HCT116 (cell line): ENCODE results near the gene SFXN5. TPM values are rescaled to one million over a fixed set of nuclear protein-coding genes. Genes with fewer than 3 reads are reported as not detected.

ENCODE experiments used
- ATAC-seq: fragments of 200-7000 bp; cut with Tn5 transposase; 2 replicates; pipeline ENCODE4 v1.9.1; 2020; ENCODE audit warnings: mild to moderate bottlenecking, moderate library complexity
- BruUV-seq: library from RNA; stranded (reverse); fragments of 400-500 nt; replicated peaks from 2 replicates; lab custom pipeline; 2021; lab: Mats Ljungman, UMichigan
- CTCF ChIA-PET: fragments of 300-600 bp; sonication (Branson Sonifier 250); formaldehyde crosslinking; loops from one replicate; lab custom pipeline; 2021; ENCODE audit warnings: antibody characterized with exemption; lab: Charles Lee
- POLR2A ChIA-PET: fragments of 300-600, 350-600 bp; sonication (Branson Sonifier 250); formaldehyde crosslinking; loops from one replicate; lab custom pipeline; 2021; ENCODE audit warnings: antibody characterized with exemption; lab: Charles Lee
- RAD21 ChIA-PET, 2 experiments: fragments of 300-600 bp; sonication (Branson Sonifier 250); formaldehyde crosslinking; loops; one replicate each; lab custom pipeline; 2023; ENCODE audit warnings: low total read pairs in 2 of 2; ENCODE audit not compliant: uncharacterized antibody in 2 of 2, unreplicated experiment in 2 of 2, low non-redundant PET in 1 of 2; lab: Charles Lee
- DNase-seq: peaks from one replicate; pipeline ENCODE4 v3.0.0-alpha.2; 2010; ENCODE audit warnings: low read depth, low spot score
- H2AFZ ChIP-seq: fragments of 200-600 bp; shearing (Covaris generic), sonication (generic); 2 replicates; pipeline ENCODE4 v1.6.1; 2017; ENCODE audit warnings: low read depth, mixed run types, mixed read lengths, antibody characterized with exemption, low read length; ENCODE audit not compliant: poor library complexity, severe bottlenecking
- H3K27ac ChIP-seq: 2 replicates; pipeline ENCODE4 v1.5.1; 2012; ENCODE audit warnings: low read depth, low read length
- H3K27me3 ChIP-seq: fragments of 200-600 bp; sonication (generic); 2 replicates; pipeline ENCODE4 v1.6.1; 2016; ENCODE audit warnings: mixed run types, low read length, mixed read lengths; ENCODE audit not compliant: insufficient read depth
- H3K36me3 ChIP-seq, 2 experiments: fragments of 200-500 bp in 1 of 2; fragments of 200-600 bp in 1 of 2; sonication (Bioruptor generic) in 1 of 2; sonication (generic) in 1 of 2; 2 replicates each; pipeline versions ENCODE4 v1.5.1 to v1.6.1; 2014 to 2016; ENCODE audit warnings: low read length in 2 of 2, inconsistent platforms in 1 of 2, mixed read lengths in 1 of 2, mixed run types in 1 of 2; ENCODE audit not compliant: insufficient read depth in 2 of 2, control insufficient read depth in 1 of 2
- H3K4me1 ChIP-seq, 2 experiments: fragments of 200-600 bp in 1 of 2; sonication (generic) in 1 of 2; 2 replicates each; pipeline versions ENCODE4 v1.5.1 to v1.6.1; 2012 to 2017; ENCODE audit warnings: low read length in 2 of 2, inconsistent platforms in 1 of 2, mild to moderate bottlenecking in 1 of 2, mixed read lengths in 1 of 2, mixed run types in 1 of 2, moderate library complexity in 1 of 2; ENCODE audit not compliant: insufficient read depth in 2 of 2, control insufficient read depth in 1 of 2
- H3K4me2 ChIP-seq: fragments of 200-600 bp; sonication (generic); 2 replicates; pipeline ENCODE4 v1.6.1; 2017; ENCODE audit warnings: mixed run types, low read length, mixed read lengths
- H3K4me3 ChIP-seq, 2 experiments: fragments of 200-600 bp in 1 of 2; sonication (generic) in 1 of 2; replicated peaks in 1 of 2; 2 replicates each; pipeline ENCODE4 v1.5.1; 2011 to 2016; ENCODE audit warnings: low read length in 2 of 2, control low read depth in 1 of 2, low read depth in 1 of 2, mild to moderate bottlenecking in 1 of 2, mixed read lengths in 1 of 2, mixed run types in 1 of 2
- H3K79me2 ChIP-seq: fragments of 200-600 bp; sonication (generic); 2 replicates; pipeline ENCODE4 v1.6.1; 2017; ENCODE audit warnings: mild to moderate bottlenecking, mixed run types, low read length, moderate library complexity, mixed read lengths; ENCODE audit not compliant: insufficient read depth
- H3K9ac ChIP-seq: fragments of 200-600 bp; sonication (generic); 2 replicates; pipeline ENCODE4 v1.6.1; 2016; ENCODE audit warnings: low read length, mixed read lengths
- H3K9me2 ChIP-seq: fragments of 200-600 bp; sonication (generic), shearing (Covaris generic); 2 replicates; pipeline ENCODE4 v1.6.1; 2017; ENCODE audit warnings: mixed run types, mild to moderate bottlenecking, moderate library complexity; ENCODE audit not compliant: insufficient read depth
- H3K9me3 ChIP-seq, 2 experiments: fragments of 200-500 bp in 1 of 2; fragments of 200-600 bp in 1 of 2; sonication (Bioruptor generic) in 1 of 2; sonication (generic) in 1 of 2; 2 replicates each; pipeline ENCODE4 v1.6.1; 2014 to 2017; ENCODE audit warnings: low read length in 2 of 2, mixed read lengths in 2 of 2, inconsistent platforms in 1 of 2, low read depth in 1 of 2, mild to moderate bottlenecking in 1 of 2, mixed run types in 1 of 2, moderate library complexity in 1 of 2; ENCODE audit not compliant: control insufficient read depth in 1 of 2, insufficient read depth in 1 of 2
- H4K20me1 ChIP-seq: fragments of 200-600 bp; sonication (generic), shearing (Covaris generic); 2 replicates; pipeline ENCODE4 v1.6.1; 2017; ENCODE audit warnings: mixed run types, mild to moderate bottlenecking, moderate library complexity; ENCODE audit not compliant: insufficient read depth
- EZH2 ChIP-seq: fragments of 200-600 bp; sonication (generic); IDR thresholded peaks from 2 replicates; pipeline ENCODE4 v1.6.1; 2017; ENCODE audit warnings: antibody characterized with exemption, mixed run types
- EZH2phosphoT487 ChIP-seq: fragments of 200-600 bp; IDR thresholded peaks from 2 replicates; pipeline ENCODE4 v1.6.1; 2018; ENCODE audit warnings: antibody characterized with exemption, borderline replicate concordance
- MAX ChIP-seq: IDR thresholded peaks from 2 replicates; pipeline ENCODE4 v1.6.1; 2012
- POLR2A ChIP-seq: IDR thresholded peaks from 2 replicates; pipeline ENCODE4 v1.7.0; 2011; ENCODE audit warnings: borderline replicate concordance; ENCODE audit not compliant: insufficient read depth, insufficient read length; ENCODE audit errors: extremely low read depth
- RAD21 ChIP-seq: IDR thresholded peaks from 2 replicates; pipeline ENCODE4 v1.6.1; 2012; ENCODE audit warnings: low read depth, mild to moderate bottlenecking
- SIN3A ChIP-seq: IDR thresholded peaks from 2 replicates; pipeline ENCODE4 v1.6.1; 2012; ENCODE audit warnings: low read depth
- SRF ChIP-seq: IDR thresholded peaks from 2 replicates; pipeline ENCODE4 v1.6.1; 2012; ENCODE audit warnings: low read depth
- TCF7L2 ChIP-seq: IDR thresholded peaks from 2 replicates; pipeline ENCODE4 v1.7.0; 2011; ENCODE audit warnings: borderline replicate concordance, inconsistent platforms; ENCODE audit not compliant: insufficient read depth, insufficient read length; ENCODE audit errors: extremely low read depth
- ZBTB33 ChIP-seq: IDR thresholded peaks from 2 replicates; pipeline ENCODE4 v1.6.1; 2011; ENCODE audit warnings: mild to moderate bottlenecking, low read length, moderate library complexity; ENCODE audit not compliant: insufficient replicate concordance; ENCODE audit errors: extremely low read depth
- ZFX ChIP-seq: fragments of 450-650 bp; IDR thresholded peaks from 2 replicates; pipeline ENCODE4 v1.6.1; 2017
- intact Hi-C: fragments of 100-400 bp; cut with micrococcal nuclease; formaldehyde crosslinking; loops from 2 replicates; pipeline ENCODE4 v1.10.0; 2022
- total RNA-seq: library from RNA; stranded (reverse); gene quantifications from one replicate; pipeline ENCODE4 v1.2.1, GENCODE V29; 2021; ENCODE audit not compliant: unreplicated experiment

SFXN5 gene
- total RNA-seq, 1 experiment from 2014 or later: 10.0 TPM

- TF ChIP-seq POLR2A: no peak
- no peak for TF ChIP-seq RAD21
- no peak for TF ChIP-seq ZFX
- TF ChIP-seq ZBTB33: no peak
- TF ChIP-seq MAX: no peak
- no peak for TF ChIP-seq EZH2
- TF ChIP-seq SRF: no peak
- no peak for TF ChIP-seq SIN3A
- TF ChIP-seq TCF7L2: no peak
- TF ChIP-seq EZH2phosphoT487: no peak
These were observed 7.2 kb upstream of the SFXN5 start for GRCh38 chr2:73078457-73079411.

More at GRCh38 chr2:73078457-73079411, 7.2 kb upstream of the SFXN5 start:
- RAD21 ChIA-PET: no interaction called here
- no peak overlapping the region for H3K4me2 ChIP-seq
- no peaks in the 10 kb centered on the region for H3K9me2 ChIP-seq
- no peaks in the 10 kb centered on the region for H3K4me1 ChIP-seq
- no peak for ATAC-seq
- H3K4me3 ChIP-seq: no peak overlapping the region
- no peaks in the 10 kb centered on the region for H3K27me3 ChIP-seq
- no peak overlapping the region for H3K27ac ChIP-seq
- intact Hi-C loops: no loop called here
- CTCF ChIA-PET: no interaction called here
- no peak overlapping the region for H2AFZ ChIP-seq
- H3K79me2 ChIP-seq: 0 out of 2 replicates have a peak, but pooled peaks cover 5% of the 10 kb centered on the region
- no peaks in the 10 kb centered on the region for H4K20me1 ChIP-seq
- no peaks in the 10 kb centered on the region; a peak in 1 of 4 replicates for H3K36me3 ChIP-seq
- POLR2A ChIA-PET: no interaction called here
- H3K9ac ChIP-seq: no peak overlapping the region
- no TSS peak for BruUV-seq
- H3K9me3 ChIP-seq: no peaks in the 10 kb centered on the region
- no peak for DNase-seq
